ENCODE data around the gene TNNI3K. TPM values are rescaled to one million over a fixed set of nuclear protein-coding genes. Genes with fewer than 3 reads are reported as not detected.

Gene TNNI3K
- total and polyA plus RNA-seq, 9 of the 15 experiments (the other 6 are each of a cell fraction or from before 2014, with no cell fraction given) = 0.21 to 0.53 (median 0.32) TPM; not detected in 5

- TF ChIP-seq SIN3A (IDR thresholded peaks at IDR 0.05; ENCODE audit: borderline replicate concordance in 2 of 2, control insufficient read depth in 1 of 2, low read depth in 2 of 2, low read length in 2 of 2) (peak; percentile 33 to 54; a peak in 1 of 4 replicates), TBP (optimal IDR thresholded peaks at IDR 0.05; ENCODE audit: low read depth, low read length) (peak; percentile 29), TAF7 (tag; IDR thresholded peaks at IDR 0.05) (peak; percentile 21; the same call in 1 of the 2 replicates), DACH1 (IDR thresholded peaks at IDR 0.05; ENCODE audit: partially characterized antibody) (peak; percentile 10), CREM (IDR thresholded peaks at IDR 0.05; ENCODE audit: low read depth) (peak; percentile 40), ETV5 (CRISPR knock-in tag; IDR thresholded peaks at IDR 0.05; ENCODE audit: low read depth) (peak; percentile 84), NCOA2 (IDR thresholded peaks at IDR 0.05; ENCODE audit: partially characterized antibody in 2 of 2) (no peak), RBFOX2 (IDR thresholded peaks at IDR 0.05; ENCODE audit: low read depth, low read length) (peak; percentile 89), ELF2 (CRISPR knock-in tag; IDR thresholded peaks at IDR 0.05) (peak; percentile 34; the same call in 1 of the 2 replicates), NFXL1 (CRISPR knock-in tag; IDR thresholded peaks at IDR 0.05) (no peak), HNRNPLL (IDR thresholded peaks at IDR 0.05; ENCODE audit: low read depth, low read length, poor library complexity, severe bottlenecking) (peak; percentile 99), HSF4 (CRISPR knock-in tag; IDR thresholded peaks at IDR 0.05; ENCODE audit: borderline replicate concordance) (no peak)
- TF ChIP-seq, protein P1, sequence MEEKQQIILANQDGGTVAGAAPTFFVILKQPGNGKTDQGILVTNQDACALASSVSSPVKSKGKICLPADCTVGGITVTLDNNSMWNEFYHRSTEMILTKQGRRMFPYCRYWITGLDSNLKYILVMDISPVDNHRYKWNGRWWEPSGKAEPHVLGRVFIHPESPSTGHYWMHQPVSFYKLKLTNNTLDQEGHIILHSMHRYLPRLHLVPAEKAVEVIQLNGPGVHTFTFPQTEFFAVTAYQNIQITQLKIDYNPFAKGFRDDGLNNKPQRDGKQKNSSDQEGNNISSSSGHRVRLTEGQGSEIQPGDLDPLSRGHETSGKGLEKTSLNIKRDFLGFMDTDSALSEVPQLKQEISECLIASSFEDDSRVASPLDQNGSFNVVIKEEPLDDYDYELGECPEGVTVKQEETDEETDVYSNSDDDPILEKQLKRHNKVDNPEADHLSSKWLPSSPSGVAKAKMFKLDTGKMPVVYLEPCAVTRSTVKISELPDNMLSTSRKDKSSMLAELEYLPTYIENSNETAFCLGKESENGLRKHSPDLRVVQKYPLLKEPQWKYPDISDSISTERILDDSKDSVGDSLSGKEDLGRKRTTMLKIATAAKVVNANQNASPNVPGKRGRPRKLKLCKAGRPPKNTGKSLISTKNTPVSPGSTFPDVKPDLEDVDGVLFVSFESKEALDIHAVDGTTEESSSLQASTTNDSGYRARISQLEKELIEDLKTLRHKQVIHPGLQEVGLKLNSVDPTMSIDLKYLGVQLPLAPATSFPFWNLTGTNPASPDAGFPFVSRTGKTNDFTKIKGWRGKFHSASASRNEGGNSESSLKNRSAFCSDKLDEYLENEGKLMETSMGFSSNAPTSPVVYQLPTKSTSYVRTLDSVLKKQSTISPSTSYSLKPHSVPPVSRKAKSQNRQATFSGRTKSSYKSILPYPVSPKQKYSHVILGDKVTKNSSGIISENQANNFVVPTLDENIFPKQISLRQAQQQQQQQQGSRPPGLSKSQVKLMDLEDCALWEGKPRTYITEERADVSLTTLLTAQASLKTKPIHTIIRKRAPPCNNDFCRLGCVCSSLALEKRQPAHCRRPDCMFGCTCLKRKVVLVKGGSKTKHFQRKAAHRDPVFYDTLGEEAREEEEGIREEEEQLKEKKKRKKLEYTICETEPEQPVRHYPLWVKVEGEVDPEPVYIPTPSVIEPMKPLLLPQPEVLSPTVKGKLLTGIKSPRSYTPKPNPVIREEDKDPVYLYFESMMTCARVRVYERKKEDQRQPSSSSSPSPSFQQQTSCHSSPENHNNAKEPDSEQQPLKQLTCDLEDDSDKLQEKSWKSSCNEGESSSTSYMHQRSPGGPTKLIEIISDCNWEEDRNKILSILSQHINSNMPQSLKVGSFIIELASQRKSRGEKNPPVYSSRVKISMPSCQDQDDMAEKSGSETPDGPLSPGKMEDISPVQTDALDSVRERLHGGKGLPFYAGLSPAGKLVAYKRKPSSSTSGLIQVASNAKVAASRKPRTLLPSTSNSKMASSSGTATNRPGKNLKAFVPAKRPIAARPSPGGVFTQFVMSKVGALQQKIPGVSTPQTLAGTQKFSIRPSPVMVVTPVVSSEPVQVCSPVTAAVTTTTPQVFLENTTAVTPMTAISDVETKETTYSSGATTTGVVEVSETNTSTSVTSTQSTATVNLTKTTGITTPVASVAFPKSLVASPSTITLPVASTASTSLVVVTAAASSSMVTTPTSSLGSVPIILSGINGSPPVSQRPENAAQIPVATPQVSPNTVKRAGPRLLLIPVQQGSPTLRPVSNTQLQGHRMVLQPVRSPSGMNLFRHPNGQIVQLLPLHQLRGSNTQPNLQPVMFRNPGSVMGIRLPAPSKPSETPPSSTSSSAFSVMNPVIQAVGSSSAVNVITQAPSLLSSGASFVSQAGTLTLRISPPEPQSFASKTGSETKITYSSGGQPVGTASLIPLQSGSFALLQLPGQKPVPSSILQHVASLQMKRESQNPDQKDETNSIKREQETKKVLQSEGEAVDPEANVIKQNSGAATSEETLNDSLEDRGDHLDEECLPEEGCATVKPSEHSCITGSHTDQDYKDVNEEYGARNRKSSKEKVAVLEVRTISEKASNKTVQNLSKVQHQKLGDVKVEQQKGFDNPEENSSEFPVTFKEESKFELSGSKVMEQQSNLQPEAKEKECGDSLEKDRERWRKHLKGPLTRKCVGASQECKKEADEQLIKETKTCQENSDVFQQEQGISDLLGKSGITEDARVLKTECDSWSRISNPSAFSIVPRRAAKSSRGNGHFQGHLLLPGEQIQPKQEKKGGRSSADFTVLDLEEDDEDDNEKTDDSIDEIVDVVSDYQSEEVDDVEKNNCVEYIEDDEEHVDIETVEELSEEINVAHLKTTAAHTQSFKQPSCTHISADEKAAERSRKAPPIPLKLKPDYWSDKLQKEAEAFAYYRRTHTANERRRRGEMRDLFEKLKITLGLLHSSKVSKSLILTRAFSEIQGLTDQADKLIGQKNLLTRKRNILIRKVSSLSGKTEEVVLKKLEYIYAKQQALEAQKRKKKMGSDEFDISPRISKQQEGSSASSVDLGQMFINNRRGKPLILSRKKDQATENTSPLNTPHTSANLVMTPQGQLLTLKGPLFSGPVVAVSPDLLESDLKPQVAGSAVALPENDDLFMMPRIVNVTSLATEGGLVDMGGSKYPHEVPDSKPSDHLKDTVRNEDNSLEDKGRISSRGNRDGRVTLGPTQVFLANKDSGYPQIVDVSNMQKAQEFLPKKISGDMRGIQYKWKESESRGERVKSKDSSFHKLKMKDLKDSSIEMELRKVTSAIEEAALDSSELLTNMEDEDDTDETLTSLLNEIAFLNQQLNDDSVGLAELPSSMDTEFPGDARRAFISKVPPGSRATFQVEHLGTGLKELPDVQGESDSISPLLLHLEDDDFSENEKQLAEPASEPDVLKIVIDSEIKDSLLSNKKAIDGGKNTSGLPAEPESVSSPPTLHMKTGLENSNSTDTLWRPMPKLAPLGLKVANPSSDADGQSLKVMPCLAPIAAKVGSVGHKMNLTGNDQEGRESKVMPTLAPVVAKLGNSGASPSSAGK (IDR thresholded peaks at IDR 0.05) = no peak
- TF ChIP-seq, protein P2, sequence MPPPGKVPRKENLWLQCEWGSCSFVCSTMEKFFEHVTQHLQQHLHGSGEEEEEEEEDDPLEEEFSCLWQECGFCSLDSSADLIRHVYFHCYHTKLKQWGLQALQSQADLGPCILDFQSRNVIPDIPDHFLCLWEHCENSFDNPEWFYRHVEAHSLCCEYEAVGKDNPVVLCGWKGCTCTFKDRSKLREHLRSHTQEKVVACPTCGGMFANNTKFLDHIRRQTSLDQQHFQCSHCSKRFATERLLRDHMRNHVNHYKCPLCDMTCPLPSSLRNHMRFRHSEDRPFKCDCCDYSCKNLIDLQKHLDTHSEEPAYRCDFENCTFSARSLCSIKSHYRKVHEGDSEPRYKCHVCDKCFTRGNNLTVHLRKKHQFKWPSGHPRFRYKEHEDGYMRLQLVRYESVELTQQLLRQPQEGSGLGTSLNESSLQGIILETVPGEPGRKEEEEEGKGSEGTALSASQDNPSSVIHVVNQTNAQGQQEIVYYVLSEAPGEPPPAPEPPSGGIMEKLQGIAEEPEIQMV (tag; conservative IDR thresholded peaks at IDR 0.05; ENCODE audit: low read depth) = no peak
Measured at GRCh38 chr1:74197657-74198552, 37.3 kb upstream of the TNNI3K start, which contains the start of the genes FPGT and LRRIQ3 (continued).

All from K562 (cell line).